ENCODE results near the gene CENPX.
A peak's percentile ranks its signal among the peaks of the same experiment; 100 is the strongest.

The CENPX gene

GRCh38 chr17:82022310-82022980 lies at the start of gene CENPX:
Gene CENPX (minus strand): TSS chr17:82022878. CDS start chr17:82022861, 17 bp downstream.
- no peak for DNase-seq

- DNase-seq, result no peak
Observed at GRCh38 chr17:82070611-82071010, 47.9 kb upstream of the CENPX start.

- DNase-seq, result peak in 41 of 56 donors; percentile 5 to 75 (median 36)
Observed at GRCh38 chr17:82065638-82066303, 43.1 kb upstream of the CENPX start, which contains the start of gene DUS1L. Gene DUS1L (minus strand): TSS chr17:82065804. CDS start chr17:82065059, 745 bp downstream.

- peak in 3 of 56 donors; percentile 33 to 36 (median 36) for DNase-seq
Observed at GRCh38 chr17:82065193-82065637, 42.5 kb upstream of the CENPX start.

GRCh38 chr17:82064433-82065192 lies 41.9 kb upstream of the CENPX start:
- no peak for DNase-seq

GRCh38 chr17:82063424-82064415 lies 41.0 kb upstream of the CENPX start:
- DNase-seq, result no peak

GRCh38 chr17:82062984-82063368 lies 40.3 kb upstream of the CENPX start:
- DNase-seq, result no peak

GRCh38 chr17:82062076-82062983 lies 39.7 kb upstream of the CENPX start:
- DNase-seq, result no peak

- DNase-seq, result no peak
Observed at GRCh38 chr17:82061047-82061925, 38.6 kb upstream of the CENPX start.

GRCh38 chr17:82060614-82061013 lies 37.9 kb upstream of the CENPX start:
- DNase-seq, result no peak

GRCh38 chr17:82060001-82060380 lies 37.3 kb upstream of the CENPX start:
- no peak for DNase-seq

GRCh38 chr17:82059272-82060000 lies 36.8 kb upstream of the CENPX start:
- DNase-seq, result no peak

- no peak for DNase-seq
Observed at GRCh38 chr17:82058855-82059249, 36.2 kb upstream of the CENPX start.

GRCh38 chr17:82058230-82058854 lies 35.7 kb upstream of the CENPX start:
- DNase-seq, result no peak

- DNase-seq, result no peak
Observed at GRCh38 chr17:82056729-82057621, 34.3 kb upstream of the CENPX start.

GRCh38 chr17:82055965-82056728 lies 33.5 kb upstream of the CENPX start:
- no peak for DNase-seq

Measured in nucleus accumbens (tissue), 56 donors.